Measurements from ENCODE around the gene EPAS1. TPM values are rescaled to one million over a fixed set of nuclear protein-coding genes. Genes with fewer than 3 reads are reported as not detected.

EPAS1 gene
- total RNA-seq, 2 experiments from 2014 or later: 12.6 to 16.0 TPM

DNA sequence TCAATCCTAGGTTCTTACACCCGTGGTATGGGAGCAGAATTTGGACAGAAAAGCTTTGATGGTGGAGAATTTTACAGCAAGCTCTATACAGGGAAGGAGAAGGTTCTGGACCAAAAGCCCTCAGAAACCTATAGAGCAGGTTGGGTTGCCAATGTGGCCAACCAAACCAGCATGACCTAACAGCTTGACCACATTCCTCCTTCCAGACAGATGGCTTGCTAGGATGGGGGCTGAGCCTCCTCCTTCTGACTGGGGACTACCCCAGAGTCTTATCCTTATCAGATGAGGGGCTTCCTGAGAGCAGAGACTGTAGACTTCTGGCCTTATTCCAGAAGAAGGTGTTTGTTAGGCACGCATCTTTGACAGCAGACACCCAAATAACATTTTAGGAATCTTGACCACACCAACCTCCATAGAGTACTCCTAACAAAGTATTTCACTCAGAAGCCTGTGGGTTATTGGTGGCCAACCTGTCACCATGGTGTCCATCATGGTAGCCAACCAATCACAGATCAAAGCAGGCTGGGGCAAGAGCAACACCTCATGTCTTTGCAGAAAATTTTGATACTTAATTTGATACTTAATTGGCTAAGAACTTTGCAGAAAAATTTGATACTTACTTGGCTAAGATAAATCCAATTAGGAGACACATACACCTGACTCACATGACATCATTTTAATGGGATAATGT, 34.8 kb upstream of the EPAS1 start:
- no peaks in the 10 kb centered on the region for H3K9me3 Mint-ChIP-seq (ENCODE audit: low read depth)
- no peaks in the 10 kb centered on the region for H3K4me1 Mint-ChIP-seq
- H3K27me3 Mint-ChIP-seq: peaks cover 3% of the 10 kb centered on the region
- ChIA-PET POLR2A (no interaction called here), CTCF (no interaction called here)
- no peak for ATAC-seq
- H3K27ac Mint-ChIP-seq: no peak overlapping the region
- intact Hi-C loops (cut with DNase I, micrococcal nuclease): loop anchor here in 1 of 2 experiments (1.0 kb wide), 1 partner anchor 24 kb away; no protein-coding TSS in a partner anchor
- no peak overlapping the region for H3K4me3 Mint-ChIP-seq
- no peaks in the 10 kb centered on the region for H3K36me3 Mint-ChIP-seq (ENCODE audit: low read depth)
- DNase-seq: no peak

GRCh38 chr2:46263347-46263746, 33.9 kb upstream of the EPAS1 start:
- intact Hi-C loops (cut with DNase I, micrococcal nuclease): no loop called here
- Mint-ChIP-seq H3K4me1 (peaks cover 4% of the 10 kb centered on the region), H3K27me3 (peaks cover 3% of the 10 kb centered on the region), H3K4me3 (no peak overlapping the region), H3K9me3 (ENCODE audit: low read depth) (no peaks in the 10 kb centered on the region), H3K36me3 (ENCODE audit: low read depth) (no peaks in the 10 kb centered on the region), H3K27ac (no peak overlapping the region)
- POLR2A ChIA-PET: no interaction called here
- no peak for ATAC-seq
- no peak for DNase-seq
- CTCF ChIA-PET: no interaction called here

- intact Hi-C loops (cut with DNase I, micrococcal nuclease): no loop called here
- Mint-ChIP-seq H3K27me3 (peaks cover 3% of the 10 kb centered on the region), H3K27ac (no peak overlapping the region), H3K4me1 (peaks cover 8% of the 10 kb centered on the region), H3K9me3 (ENCODE audit: low read depth) (no peaks in the 10 kb centered on the region), H3K4me3 (no peak overlapping the region), H3K36me3 (ENCODE audit: low read depth) (no peaks in the 10 kb centered on the region)
- ATAC-seq: no peak
- CTCF ChIA-PET: no interaction called here
- no peak for DNase-seq
- POLR2A ChIA-PET: interaction anchor here (0.6 kb wide), 1 partner anchor 63 kb away, joined by 5 read pairs; no protein-coding TSS in a partner anchor
Measured at GRCh38 chr2:46264447-46264846, 32.8 kb upstream of the EPAS1 start.

- ChIA-PET POLR2A (no interaction called here), CTCF (no interaction called here)
- no peak for DNase-seq
- Mint-ChIP-seq H3K36me3 (ENCODE audit: low read depth) (no peaks in the 10 kb centered on the region), H3K27me3 (peaks cover 3% of the 10 kb centered on the region), H3K4me1 (peaks cover 18% of the 10 kb centered on the region), H3K9me3 (ENCODE audit: low read depth) (no peaks in the 10 kb centered on the region), H3K27ac (no peak overlapping the region), H3K4me3 (no peak overlapping the region)
- ATAC-seq: no peak
- intact Hi-C loops (cut with DNase I, micrococcal nuclease): no loop called here
Measured at GRCh38 chr2:46266134-46266533, 31.1 kb upstream of the EPAS1 start.

GRCh38 chr2:46267616-46268015, 29.6 kb upstream of the EPAS1 start:
- POLR2A ChIA-PET: no interaction called here
- H3K27me3 Mint-ChIP-seq: peaks cover 3% of the 10 kb centered on the region
- H3K27ac Mint-ChIP-seq: no peak overlapping the region
- no peaks in the 10 kb centered on the region for H3K36me3 Mint-ChIP-seq (ENCODE audit: low read depth)
- intact Hi-C loops (cut with DNase I, micrococcal nuclease): no loop called here
- no peak overlapping the region for H3K4me3 Mint-ChIP-seq
- ATAC-seq: no peak
- peaks cover 18% of the 10 kb centered on the region for H3K4me1 Mint-ChIP-seq
- no peak for DNase-seq
- no peaks in the 10 kb centered on the region for H3K9me3 Mint-ChIP-seq (ENCODE audit: low read depth)
- CTCF ChIA-PET: no interaction called here

GRCh38 chr2:46268196-46268595, 29.0 kb upstream of the EPAS1 start:
- no peak for ATAC-seq

GRCh38 chr2:46269001-46269400, 28.2 kb upstream of the EPAS1 start:
- H3K9me3 Mint-ChIP-seq (ENCODE audit: low read depth): no peaks in the 10 kb centered on the region
- DNase-seq (no peak), ATAC-seq (no peak)
- H3K4me1 Mint-ChIP-seq: peaks cover 18% of the 10 kb centered on the region
- POLR2A ChIA-PET: no interaction called here
- H3K27ac Mint-ChIP-seq: no peak overlapping the region
- CTCF ChIA-PET: interaction anchor here (0.6 to 1.2 kb wide), 2 partner anchors 9 to 91 kb away, joined by 3 read pairs; no protein-coding TSS in a partner anchor
- intact Hi-C loops (cut with DNase I, micrococcal nuclease): no loop called here
- no peak overlapping the region for H3K4me3 Mint-ChIP-seq
- no peaks in the 10 kb centered on the region for H3K36me3 Mint-ChIP-seq (ENCODE audit: low read depth)
- no peaks in the 10 kb centered on the region for H3K27me3 Mint-ChIP-seq

More at GRCh38 chr2:46268196-46268595, 29.0 kb upstream of the EPAS1 start:
- Mint-ChIP-seq H3K27ac (no peak overlapping the region), H3K27me3 (peaks cover 3% of the 10 kb centered on the region), H3K9me3 (ENCODE audit: low read depth) (no peaks in the 10 kb centered on the region), H3K36me3 (ENCODE audit: low read depth) (no peaks in the 10 kb centered on the region), H3K4me1 (peaks cover 18% of the 10 kb centered on the region), H3K4me3 (no peak overlapping the region)
- no peak for DNase-seq
- POLR2A ChIA-PET: no interaction called here
- intact Hi-C loops (cut with DNase I, micrococcal nuclease): no loop called here
- CTCF ChIA-PET: interaction anchor here (0.6 to 0.8 kb wide), 2 partner anchors 39 to 92 kb away, joined by 3 to 4 read pairs; no protein-coding TSS in a partner anchor

- POLR2A ChIA-PET: no interaction called here
- DNase-seq: no peak
- ATAC-seq: peak; percentile 68
- Mint-ChIP-seq H3K27me3 (no peaks in the 10 kb centered on the region), H3K9me3 (ENCODE audit: low read depth) (no peaks in the 10 kb centered on the region), H3K27ac (peak overlapping the region; percentile 59), H3K36me3 (ENCODE audit: low read depth) (no peaks in the 10 kb centered on the region), H3K4me3 (no peak overlapping the region), H3K4me1 (peaks cover 18% of the 10 kb centered on the region)
- intact Hi-C loops (cut with DNase I, micrococcal nuclease): no loop called here
- CTCF ChIA-PET: interaction anchor here (0.7 to 1.2 kb wide), 3 partner anchors 9 to 250 kb away, joined by 3 to 4 read pairs (median 3); no protein-coding TSS in a partner anchor
Measured at GRCh38 chr2:46269544-46270273, 27.5 kb upstream of the EPAS1 start.

GRCh38 chr2:46270384-46270783, 26.8 kb upstream of the EPAS1 start:
- no peak for DNase-seq
- CTCF ChIA-PET: interaction anchor here (0.7 to 0.9 kb wide), 3 partner anchors 10 to 251 kb away, joined by 3 to 4 read pairs (median 4); no protein-coding TSS in a partner anchor
- no peaks in the 10 kb centered on the region for H3K9me3 Mint-ChIP-seq (ENCODE audit: low read depth)
- H3K4me3 Mint-ChIP-seq: no peak overlapping the region
- H3K27me3 Mint-ChIP-seq: no peaks in the 10 kb centered on the region
- intact Hi-C loops (cut with DNase I, micrococcal nuclease): no loop called here
- H3K4me1 Mint-ChIP-seq: peaks cover 18% of the 10 kb centered on the region
- POLR2A ChIA-PET: no interaction called here
- peak overlapping the region; percentile 59 for H3K27ac Mint-ChIP-seq
- no peaks in the 10 kb centered on the region for H3K36me3 Mint-ChIP-seq (ENCODE audit: low read depth)
- ATAC-seq: peak; percentile 72

DNA sequence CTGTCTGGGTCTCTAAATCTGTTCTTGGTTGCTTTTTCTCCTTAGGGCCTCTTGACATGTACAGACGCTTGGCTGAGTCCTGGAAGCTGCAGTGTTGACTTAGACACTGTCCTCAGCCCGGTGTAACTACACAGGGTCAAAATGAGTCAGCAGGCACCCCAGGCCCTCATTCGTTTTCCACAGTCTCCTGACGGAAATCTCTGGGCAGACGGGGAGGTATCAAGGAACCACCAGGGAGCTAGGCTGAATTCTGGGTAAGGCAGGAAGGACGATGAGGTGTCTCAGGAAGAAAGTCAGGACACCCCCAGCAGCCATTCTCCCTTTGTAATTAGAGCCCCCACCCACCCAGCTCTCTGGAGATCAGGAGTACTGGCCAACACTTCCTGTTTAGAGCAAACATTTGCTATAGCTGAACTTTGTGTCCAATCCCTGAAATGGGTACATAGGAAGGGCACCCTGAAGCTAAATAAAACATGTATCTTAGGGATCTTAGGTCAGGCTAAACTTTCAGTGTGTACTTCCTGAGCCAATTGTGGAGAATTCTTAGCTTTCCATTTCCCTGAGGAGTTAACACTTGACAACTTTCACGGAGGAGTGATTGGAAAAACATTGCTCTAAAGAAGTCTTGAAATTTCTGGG, 23.9 kb upstream of the EPAS1 start:
- ChIA-PET CTCF (interaction anchor here (0.7 kb wide), 1 partner anchor 262 kb away, joined by 3 read pairs; no protein-coding TSS in a partner anchor), POLR2A (no interaction called here)
- ATAC-seq (no peak), DNase-seq (no peak)
- Mint-ChIP-seq H3K36me3 (ENCODE audit: low read depth) (no peaks in the 10 kb centered on the region), H3K27me3 (peaks cover 10% of the 10 kb centered on the region), H3K9me3 (ENCODE audit: low read depth) (no peaks in the 10 kb centered on the region), H3K4me1 (peaks cover 17% of the 10 kb centered on the region), H3K4me3 (no peak overlapping the region), H3K27ac (no peak overlapping the region)
- intact Hi-C loops (cut with DNase I, micrococcal nuclease): no loop called here

DNA sequence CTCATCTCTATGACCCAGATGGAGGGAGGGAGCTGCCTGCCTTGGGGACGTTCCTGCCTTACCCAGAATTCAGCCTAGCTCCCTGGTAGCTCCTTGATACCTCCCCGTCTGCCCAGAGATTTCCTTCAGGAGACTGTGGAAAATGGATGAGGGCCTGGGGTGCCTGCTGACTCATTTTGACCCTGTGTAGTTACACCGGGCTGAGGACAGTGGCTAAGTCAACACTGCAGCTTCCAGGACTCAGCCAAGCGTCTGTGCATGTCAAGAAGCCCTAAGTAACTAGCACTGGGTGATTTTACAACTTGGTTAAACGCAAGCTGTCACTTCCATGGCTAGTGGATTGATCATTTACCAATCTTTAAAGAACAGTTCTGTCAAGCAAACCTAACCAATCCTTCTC, 23.3 kb upstream of the EPAS1 start:
- POLR2A ChIA-PET: no interaction called here
- intact Hi-C loops (cut with DNase I, micrococcal nuclease): no loop called here
- CTCF ChIA-PET: interaction anchor here (0.5 to 1.2 kb wide), 4 partner anchors 247 to 502 kb away, joined by 3 to 4 read pairs (median 4); no protein-coding TSS in a partner anchor
- Mint-ChIP-seq H3K4me3 (no peak overlapping the region), H3K27me3 (peaks cover 10% of the 10 kb centered on the region), H3K4me1 (peaks cover 14% of the 10 kb centered on the region), H3K36me3 (ENCODE audit: low read depth) (no peaks in the 10 kb centered on the region), H3K9me3 (ENCODE audit: low read depth) (no peaks in the 10 kb centered on the region), H3K27ac (no peak overlapping the region)
- ATAC-seq (no peak), DNase-seq (no peak)

Measured in activated CD4-positive, alpha-beta T cell treated with anti-CD3 and anti-CD28 coated beads for 36 hours (primary cell).